Measurements from ENCODE around the gene GLCCI1.

- no peak for TF ChIP-seq USF2 (IDR thresholded peaks at IDR 0.05; ENCODE audit: low read length)
- TF ChIP-seq EZH2 (IDR thresholded peaks at IDR 0.05; ENCODE audit: low read depth, low read length, severe bottlenecking): no peak
- TF ChIP-seq POLR2A (IDR thresholded peaks at IDR 0.05; ENCODE audit: control extremely low read depth in 1 of 2, low read depth in 2 of 2, low read length in 2 of 2): no peak
- TF ChIP-seq CHD1 (IDR thresholded peaks at IDR 0.05; ENCODE audit: low read depth, low read length): no peak
- TF ChIP-seq CTCF (IDR thresholded peaks at IDR 0.05; ENCODE audit: control extremely low read depth in 1 of 3, insufficient read depth in 1 of 3, low read depth in 1 of 3, low read length in 3 of 3): no peak
Observed at GRCh38 chr7:8044761-8045430, 76.3 kb downstream of the GLCCI1 start.
